ENCODE results near the gene SLC22A15.
"Not testable (repeated sequence)": the region's sequence is repeated elsewhere in the genome, so short reads cannot be mapped to it uniquely, and the experiment has no call there.

Gene SLC22A15

DNA sequence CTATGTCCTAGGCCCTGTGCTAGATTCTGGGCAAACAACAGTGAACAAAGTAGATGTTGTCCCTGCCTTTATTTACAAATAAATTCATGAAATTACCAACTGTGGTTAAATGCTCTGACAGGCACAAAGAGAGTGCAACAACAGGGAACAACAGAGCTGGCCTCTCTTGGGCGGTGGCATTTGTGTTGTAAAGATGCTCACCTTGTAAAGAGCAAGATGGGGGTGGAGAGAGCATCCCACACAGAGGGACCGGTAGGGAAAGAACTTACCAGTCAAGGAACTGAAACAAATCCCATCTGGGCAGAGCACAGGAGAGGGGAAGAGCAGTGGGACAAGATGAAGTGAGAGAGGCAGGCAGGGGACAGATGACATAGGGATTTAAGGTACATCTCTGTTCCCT is 21.6 kb upstream of the SLC22A15 start:
- Histone ChIP-seq H3K27ac (ENCODE audit: low read depth, low read length) (no peak overlapping the region), H3K4me1 (ENCODE audit: control insufficient read depth in 5 of 5, insufficient read depth in 5 of 5, low read length in 5 of 5) (no peaks in the 10 kb centered on the region), H3K9me3 (ENCODE audit: control insufficient read depth in 5 of 5, low read length in 5 of 5) (no peaks in the 10 kb centered on the region), H3K36me3 (ENCODE audit: control insufficient read depth in 5 of 5, insufficient read depth in 5 of 5, low read length in 5 of 5) (no peaks in the 10 kb centered on the region), H3K27me3 (ENCODE audit: control insufficient read depth in 5 of 5, insufficient read depth in 4 of 5, low read length in 5 of 5) (peaks cover 0 to 3% (median 0%) of the 10 kb centered on the region in 5 donors), H3K9ac (ENCODE audit: low read length in 5 of 5) (no peak overlapping the region), H3K4me3 (ENCODE audit: low read depth in 1 of 5, low read length in 5 of 5) (no peak overlapping the region)

DNA sequence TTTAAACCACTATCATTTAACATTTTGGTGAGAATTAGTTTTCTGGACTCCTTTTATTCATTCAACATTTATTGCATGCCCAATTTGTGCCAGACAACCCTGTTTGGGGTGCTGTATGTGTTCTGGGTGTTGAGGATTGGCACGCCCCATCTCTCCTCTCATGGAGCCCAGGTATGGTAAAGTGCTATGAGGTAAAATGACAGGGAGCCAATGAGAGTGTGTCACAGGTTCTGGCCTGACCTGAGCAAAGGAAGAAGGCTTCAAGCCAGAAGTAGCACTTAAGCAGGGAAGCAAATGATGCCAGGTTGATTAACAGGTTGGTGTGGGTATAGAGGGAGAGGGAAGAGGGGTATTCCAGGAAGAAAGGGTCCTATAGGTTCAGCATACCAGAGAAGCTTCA is 21.1 kb upstream of the SLC22A15 start:
- H3K9me3 ChIP-seq (ENCODE audit: control insufficient read depth in 5 of 5, low read length in 5 of 5): no peaks in the 10 kb centered on the region
- no peaks in the 10 kb centered on the region for H3K4me1 ChIP-seq (ENCODE audit: control insufficient read depth in 5 of 5, insufficient read depth in 5 of 5, low read length in 5 of 5)
- H3K27me3 ChIP-seq (ENCODE audit: control insufficient read depth in 5 of 5, insufficient read depth in 4 of 5, low read length in 5 of 5): peaks cover 0 to 3% (median 0%) of the 10 kb centered on the region in 5 donors

DNA sequence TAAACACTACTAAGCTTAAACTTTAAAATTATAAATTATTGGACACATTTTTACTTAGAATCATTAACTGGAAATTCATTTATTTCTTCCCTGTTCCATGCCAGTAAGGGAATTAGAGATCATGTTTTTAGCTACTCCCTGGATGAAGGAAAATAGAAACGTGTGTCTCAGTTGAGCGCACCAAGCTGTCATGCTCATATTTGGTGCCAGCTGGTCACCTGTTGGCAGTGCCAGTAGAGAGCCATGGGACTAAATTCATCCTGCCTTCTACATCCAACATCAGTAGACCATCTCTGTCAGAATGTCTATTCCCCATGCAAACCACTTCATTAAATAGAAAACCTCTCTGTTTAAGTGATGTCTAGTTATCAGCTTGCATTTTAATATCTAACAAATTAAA is 17.4 kb upstream of the SLC22A15 start:
- Histone ChIP-seq H3K4me1 (ENCODE audit: control insufficient read depth in 5 of 5, insufficient read depth in 5 of 5, low read length in 5 of 5) (no peaks in the 10 kb centered on the region), H3K36me3 (ENCODE audit: control insufficient read depth in 5 of 5, insufficient read depth in 5 of 5, low read length in 5 of 5) (no peaks in the 10 kb centered on the region)

More for the DNA sequence above, 21.1 kb upstream of the SLC22A15 start:
- Histone ChIP-seq H3K9ac (ENCODE audit: low read length in 5 of 5) (no peak overlapping the region), H3K4me3 (ENCODE audit: low read depth in 1 of 5, low read length in 5 of 5) (no peak overlapping the region), H3K36me3 (ENCODE audit: control insufficient read depth in 5 of 5, insufficient read depth in 5 of 5, low read length in 5 of 5) (no peaks in the 10 kb centered on the region), H3K27ac (ENCODE audit: low read depth, low read length) (no peak overlapping the region)

GRCh38 chr1:115969509-115969908 is 6.8 kb upstream of the SLC22A15 start:
- no peak overlapping the region for H3K27ac ChIP-seq (ENCODE audit: low read depth, low read length)
- H3K36me3 ChIP-seq (ENCODE audit: control insufficient read depth in 5 of 5, insufficient read depth in 5 of 5, low read length in 5 of 5): no peaks in the 10 kb centered on the region
- H3K4me1 ChIP-seq (ENCODE audit: control insufficient read depth in 5 of 5, insufficient read depth in 5 of 5, low read length in 5 of 5): no peaks in the 10 kb centered on the region
- no peak overlapping the region for H3K4me3 ChIP-seq (ENCODE audit: low read depth in 1 of 5, low read length in 5 of 5)
- H3K9ac ChIP-seq (ENCODE audit: low read length in 5 of 5): no peak overlapping the region
- peaks cover 0 to 3% (median 0%) of the 10 kb centered on the region in 5 donors for H3K27me3 ChIP-seq (ENCODE audit: control insufficient read depth in 5 of 5, insufficient read depth in 4 of 5, low read length in 5 of 5)
- no peaks in the 10 kb centered on the region for H3K9me3 ChIP-seq (ENCODE audit: control insufficient read depth in 5 of 5, low read length in 5 of 5)

More for the DNA sequence above, 17.4 kb upstream of the SLC22A15 start:
- Histone ChIP-seq H3K9ac (ENCODE audit: low read length in 5 of 5) (no peak overlapping the region), H3K27ac (ENCODE audit: low read depth, low read length) (no peak overlapping the region), H3K4me3 (ENCODE audit: low read depth in 1 of 5, low read length in 5 of 5) (no peak overlapping the region), H3K27me3 (ENCODE audit: control insufficient read depth in 5 of 5, insufficient read depth in 4 of 5, low read length in 5 of 5) (peaks cover 0 to 3% (median 0%) of the 10 kb centered on the region in 5 donors), H3K9me3 (ENCODE audit: control insufficient read depth in 5 of 5, low read length in 5 of 5) (no peaks in the 10 kb centered on the region)

DNA sequence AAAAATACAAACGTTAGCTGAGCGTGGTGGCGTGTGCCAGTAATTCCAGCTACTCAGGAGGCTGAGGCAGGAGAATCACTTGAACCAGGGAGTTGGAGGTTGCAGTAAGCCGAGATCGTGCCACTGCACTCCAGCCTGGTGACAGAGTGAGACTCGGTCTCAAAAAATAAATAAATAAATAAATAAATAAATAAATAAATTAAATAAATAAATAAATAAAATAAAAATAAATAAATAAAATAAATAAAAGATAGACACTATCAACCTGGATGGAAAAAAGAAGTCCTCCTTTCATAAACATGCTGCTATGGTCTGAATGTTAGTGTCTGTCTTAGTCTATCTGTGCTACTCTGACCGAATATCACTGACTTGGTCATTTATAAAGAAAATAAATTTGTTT is 4.5 kb upstream of the SLC22A15 start:
- peaks cover 0 to 10% (median 9%) of the 10 kb centered on the region in 5 donors for H3K4me1 ChIP-seq (ENCODE audit: control insufficient read depth in 5 of 5, insufficient read depth in 5 of 5, low read length in 5 of 5)
- not testable (repeated sequence) for H3K27me3 ChIP-seq (ENCODE audit: control insufficient read depth in 5 of 5, insufficient read depth in 4 of 5, low read length in 5 of 5); H3K27ac ChIP-seq (ENCODE audit: low read depth, low read length); H3K9ac ChIP-seq (ENCODE audit: low read length in 5 of 5); H3K9me3 ChIP-seq (ENCODE audit: control insufficient read depth in 5 of 5, low read length in 5 of 5); H3K36me3 ChIP-seq (ENCODE audit: control insufficient read depth in 5 of 5, insufficient read depth in 5 of 5, low read length in 5 of 5); H3K4me3 ChIP-seq (ENCODE audit: low read depth in 1 of 5, low read length in 5 of 5)

GRCh38 chr1:115973154-115973553 is 3.2 kb upstream of the SLC22A15 start:
- H3K36me3 ChIP-seq (ENCODE audit: control insufficient read depth in 5 of 5, insufficient read depth in 5 of 5, low read length in 5 of 5): no peaks in the 10 kb centered on the region
- H3K4me1 ChIP-seq (ENCODE audit: control insufficient read depth in 5 of 5, insufficient read depth in 5 of 5, low read length in 5 of 5): peaks cover 0 to 18% (median 11%) of the 10 kb centered on the region in 5 donors
- no peaks in the 10 kb centered on the region for H3K9me3 ChIP-seq (ENCODE audit: control insufficient read depth in 5 of 5, low read length in 5 of 5)
- no peak overlapping the region for H3K27ac ChIP-seq (ENCODE audit: low read depth, low read length)
- H3K4me3 ChIP-seq (ENCODE audit: low read depth in 1 of 5, low read length in 5 of 5): no peak overlapping the region
- H3K27me3 ChIP-seq (ENCODE audit: control insufficient read depth in 5 of 5, insufficient read depth in 4 of 5, low read length in 5 of 5): peaks cover 0 to 3% (median 0%) of the 10 kb centered on the region in 5 donors
- no peak overlapping the region for H3K9ac ChIP-seq (ENCODE audit: low read length in 5 of 5)

GRCh38 chr1:115975569-115976061 is 698 bp upstream of the SLC22A15 start:
- Histone ChIP-seq H3K36me3 (ENCODE audit: control insufficient read depth in 5 of 5, insufficient read depth in 5 of 5, low read length in 5 of 5) (no peaks in the 10 kb centered on the region), H3K9ac (ENCODE audit: low read length in 5 of 5) (peak overlapping the region in 3 of 5 donors; percentile 55 to 69 (median 59)), H3K27ac (ENCODE audit: low read depth, low read length) (no peak overlapping the region), H3K4me1 (ENCODE audit: control insufficient read depth in 5 of 5, insufficient read depth in 5 of 5, low read length in 5 of 5) (peaks cover 0 to 18% (median 11%) of the 10 kb centered on the region in 5 donors), H3K9me3 (ENCODE audit: control insufficient read depth in 5 of 5, low read length in 5 of 5) (no peaks in the 10 kb centered on the region), H3K27me3 (ENCODE audit: control insufficient read depth in 5 of 5, insufficient read depth in 4 of 5, low read length in 5 of 5) (peaks cover 0 to 3% (median 0%) of the 10 kb centered on the region in 5 donors), H3K4me3 (ENCODE audit: low read depth in 1 of 5, low read length in 5 of 5) (peak overlapping the region; percentile 61 to 71 (median 69))

GRCh38 chr1:115976921-115977498 is 697 bp downstream of the SLC22A15 start:
- H3K36me3 ChIP-seq (ENCODE audit: control insufficient read depth in 5 of 5, insufficient read depth in 5 of 5, low read length in 5 of 5): no peaks in the 10 kb centered on the region
- peaks cover 0 to 22% (median 11%) of the 10 kb centered on the region in 5 donors for H3K4me1 ChIP-seq (ENCODE audit: control insufficient read depth in 5 of 5, insufficient read depth in 5 of 5, low read length in 5 of 5)
- no peaks in the 10 kb centered on the region for H3K9me3 ChIP-seq (ENCODE audit: control insufficient read depth in 5 of 5, low read length in 5 of 5)
- H3K27me3 ChIP-seq (ENCODE audit: control insufficient read depth in 5 of 5, insufficient read depth in 4 of 5, low read length in 5 of 5): peaks cover 0 to 3% (median 0%) of the 10 kb centered on the region in 5 donors
- H3K9ac ChIP-seq (ENCODE audit: low read length in 5 of 5): peak overlapping the region in 1 of 5 donors; percentile 43
- peak overlapping the region; percentile 52 to 71 (median 63) for H3K4me3 ChIP-seq (ENCODE audit: low read depth in 1 of 5, low read length in 5 of 5)
- H3K27ac ChIP-seq (ENCODE audit: low read depth, low read length): no peak overlapping the region

DNA sequence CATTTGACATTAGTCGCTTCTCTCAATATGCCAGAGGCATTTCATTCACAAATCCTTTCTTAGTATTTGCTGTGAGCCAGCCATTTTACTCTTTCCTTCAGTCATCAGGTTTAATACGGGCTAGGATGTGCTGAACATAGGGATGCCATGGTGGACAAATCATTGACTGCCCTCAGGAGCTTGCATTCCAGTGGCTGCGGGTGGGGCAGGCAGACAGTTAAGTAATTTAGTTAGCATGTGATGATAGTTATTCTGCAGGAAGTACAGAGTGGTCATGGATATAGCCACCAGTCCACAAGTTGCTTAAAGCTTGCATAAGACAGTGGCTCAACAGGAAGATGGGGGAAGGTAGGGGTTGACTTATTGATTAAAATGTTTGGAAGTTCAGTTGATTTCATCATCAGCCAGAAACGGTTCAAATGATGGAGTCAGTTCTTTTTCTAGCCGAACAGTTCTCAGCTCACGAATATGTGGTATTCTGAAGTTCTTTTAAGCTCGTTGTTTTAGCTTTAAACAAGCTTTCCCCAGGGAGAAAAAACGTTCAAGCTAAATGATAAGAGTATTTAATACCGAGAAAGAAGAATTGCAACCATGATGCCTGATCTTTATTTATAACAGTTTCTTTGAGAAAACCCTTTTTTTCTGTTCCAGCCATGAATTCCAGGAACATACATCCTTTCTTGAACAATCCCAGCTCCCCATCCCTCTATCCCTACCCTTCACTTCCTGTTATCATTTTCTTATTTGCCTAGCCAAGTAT is 1.4 kb downstream of the SLC22A15 start:
- no peak overlapping the region for H3K9ac ChIP-seq (ENCODE audit: low read length in 5 of 5)
- H3K4me1 ChIP-seq (ENCODE audit: control insufficient read depth in 5 of 5, insufficient read depth in 5 of 5, low read length in 5 of 5): peaks cover 0 to 22% (median 11%) of the 10 kb centered on the region in 5 donors
- H3K36me3 ChIP-seq (ENCODE audit: control insufficient read depth in 5 of 5, insufficient read depth in 5 of 5, low read length in 5 of 5): no peaks in the 10 kb centered on the region
- no peaks in the 10 kb centered on the region for H3K9me3 ChIP-seq (ENCODE audit: control insufficient read depth in 5 of 5, low read length in 5 of 5)
- H3K27ac ChIP-seq (ENCODE audit: low read depth, low read length): no peak overlapping the region
- peak overlapping the region in 1 of 5 donors; percentile 52 for H3K4me3 ChIP-seq (ENCODE audit: low read depth in 1 of 5, low read length in 5 of 5)
- H3K27me3 ChIP-seq (ENCODE audit: control insufficient read depth in 5 of 5, insufficient read depth in 4 of 5, low read length in 5 of 5): peaks cover 0 to 3% (median 0%) of the 10 kb centered on the region in 5 donors

GRCh38 chr1:115978292-115978941 is 2.1 kb downstream of the SLC22A15 start:
- H3K9me3 ChIP-seq (ENCODE audit: control insufficient read depth in 5 of 5, low read length in 5 of 5): no peaks in the 10 kb centered on the region
- H3K4me1 ChIP-seq (ENCODE audit: control insufficient read depth in 5 of 5, insufficient read depth in 5 of 5, low read length in 5 of 5): peaks cover 0 to 22% (median 11%) of the 10 kb centered on the region in 5 donors
- peaks cover 0 to 3% (median 0%) of the 10 kb centered on the region in 5 donors for H3K27me3 ChIP-seq (ENCODE audit: control insufficient read depth in 5 of 5, insufficient read depth in 4 of 5, low read length in 5 of 5)
- H3K9ac ChIP-seq (ENCODE audit: low read length in 5 of 5): no peak overlapping the region
- H3K4me3 ChIP-seq (ENCODE audit: low read depth in 1 of 5, low read length in 5 of 5): no peak overlapping the region
- H3K27ac ChIP-seq (ENCODE audit: low read depth, low read length): no peak overlapping the region
- no peaks in the 10 kb centered on the region for H3K36me3 ChIP-seq (ENCODE audit: control insufficient read depth in 5 of 5, insufficient read depth in 5 of 5, low read length in 5 of 5)

Data from subcutaneous abdominal adipose tissue (tissue), 5 donors.